Skin epidermis (tissue), 12 donors: ENCODE data around the gene TCF7L2.
"Not testable (repeated sequence)": the region's sequence is repeated elsewhere in the genome, so short reads cannot be mapped to it uniquely, and the experiment has no call there.

Experiments
- H3K27ac ChIP-seq, 21 experiments: fragments of 200-600 bp; sonication (generic) in 11 of 21; one replicate each; pipeline ENCODE4 v1.5.0; 2020; ENCODE audit warnings: mild to moderate bottlenecking in 3 of 21, inconsistent platforms in 2 of 21, moderate library complexity in 2 of 21
- H3K4me3 ChIP-seq, 7 experiments: fragments of 200-600 bp; sonication (generic) in 2 of 7; one replicate each; pipeline ENCODE4 v1.5.0; 2020; ENCODE audit warnings: inconsistent platforms in 2 of 7, mild to moderate bottlenecking in 2 of 7, moderate library complexity in 1 of 7

The TCF7L2 gene

GRCh38 chr10:113053091-113053490 lies 103.0 kb downstream of the TCF7L2 start:
- Histone ChIP-seq H3K4me3 (no peak overlapping the region), H3K27ac (peak overlapping the region in 7 of 21 experiments; percentile 4 to 58 (median 34))

GRCh38 chr10:113053881-113054280 lies 103.8 kb downstream of the TCF7L2 start:
- Histone ChIP-seq H3K4me3 (no peak overlapping the region), H3K27ac (peak overlapping the region in 8 of 21 experiments; percentile 4 to 62 (median 48))

- Histone ChIP-seq H3K4me3 (no peak overlapping the region), H3K27ac (no peak overlapping the region)
Measured at GRCh38 chr10:113055458-113055857, 105.4 kb downstream of the TCF7L2 start.

- H3K27ac ChIP-seq, result peak overlapping the region in 5 of 21 experiments; percentile 6 to 66 (median 55)
- no peak overlapping the region for H3K4me3 ChIP-seq
Measured at GRCh38 chr10:113056030-113056429, 106.0 kb downstream of the TCF7L2 start.

- no peak overlapping the region for H3K4me3 ChIP-seq
- H3K27ac ChIP-seq, result peak overlapping the region in 11 of 21 experiments; percentile 6 to 66 (median 38)
Measured at GRCh38 chr10:113056441-113057021, 106.5 kb downstream of the TCF7L2 start.

GRCh38 chr10:113057948-113058522 lies 108.0 kb downstream of the TCF7L2 start:
- Histone ChIP-seq H3K27ac (peak overlapping the region in 17 of 21 experiments; percentile 1 to 70 (median 34)), H3K4me3 (no peak overlapping the region)

GRCh38 chr10:113058523-113059370 lies 108.7 kb downstream of the TCF7L2 start:
- Histone ChIP-seq H3K4me3 (no peak overlapping the region), H3K27ac (peak overlapping the region in 18 of 21 experiments; percentile 1 to 74 (median 41))

GRCh38 chr10:113059371-113059780 lies 109.3 kb downstream of the TCF7L2 start:
- Histone ChIP-seq H3K27ac (peak overlapping the region in 13 of 21 experiments; percentile 2 to 80 (median 59)), H3K4me3 (peak overlapping the region in 1 of 7 experiments; percentile 7)

GRCh38 chr10:113060201-113061053 lies 110.4 kb downstream of the TCF7L2 start:
- Histone ChIP-seq H3K4me3 (no peak overlapping the region), H3K27ac (peak overlapping the region in 17 of 21 experiments; percentile 2 to 80 (median 59))

GRCh38 chr10:113061054-113061430 lies 111.0 kb downstream of the TCF7L2 start:
- Histone ChIP-seq H3K4me3 (no peak overlapping the region), H3K27ac (peak overlapping the region in 15 of 21 experiments; percentile 2 to 80 (median 63))

GRCh38 chr10:113061557-113061956 lies 111.5 kb downstream of the TCF7L2 start:
- Histone ChIP-seq H3K27ac (peak overlapping the region in 1 of 21 experiments; percentile 71), H3K4me3 (no peak overlapping the region)

GRCh38 chr10:113063043-113063967 lies 113.3 kb downstream of the TCF7L2 start:
- peak overlapping the region in 1 of 21 experiments; percentile 10 for H3K27ac ChIP-seq

GRCh38 chr10:113064039-113064438 lies 114.0 kb downstream of the TCF7L2 start:
- peak overlapping the region in 1 of 21 experiments; percentile 10 for H3K27ac ChIP-seq
- no peak overlapping the region for H3K4me3 ChIP-seq

More at GRCh38 chr10:113063043-113063967, 113.3 kb downstream of the TCF7L2 start:
- no peak overlapping the region for H3K4me3 ChIP-seq

GRCh38 chr10:113066120-113066519 lies 116.1 kb downstream of the TCF7L2 start:
- not testable (repeated sequence) for H3K4me3 ChIP-seq

GRCh38 chr10:113066561-113067312 lies 116.7 kb downstream of the TCF7L2 start:
- Histone ChIP-seq H3K27ac (no peak overlapping the region), H3K4me3 (no peak overlapping the region)

More at GRCh38 chr10:113066120-113066519, 116.1 kb downstream of the TCF7L2 start:
- H3K27ac ChIP-seq, result not testable (repeated sequence)

GRCh38 chr10:113067501-113067900 lies 117.5 kb downstream of the TCF7L2 start:
- Histone ChIP-seq H3K27ac (peak overlapping the region in 1 of 21 experiments; percentile 33), H3K4me3 (no peak overlapping the region)

GRCh38 chr10:113068178-113068890 lies 118.3 kb downstream of the TCF7L2 start:
- no peak overlapping the region for H3K4me3 ChIP-seq
- H3K27ac ChIP-seq, result peak overlapping the region in 1 of 21 experiments; percentile 33
